HL-60 (cell line): ENCODE measurements around the gene RNF130.

Source experiments
- DNase-seq, 2 experiments: peaks; one replicate each; pipeline ENCODE4 v3.0.0-alpha.2; 2010 to 2020; ENCODE audit warnings: low read depth in 1 of 2, low spot score in 1 of 2
- H3K27ac ChIP-seq: fragments of 250-450 bp; sonication (Bioruptor Pico); replicated peaks from 2 replicates; pipeline ENCODE4 v1.5.1; 2020; ENCODE audit warnings: mild to moderate bottlenecking, moderate library complexity
- H3K27me3 ChIP-seq: fragments of 250-450 bp; sonication (Bioruptor Pico); 2 replicates; pipeline ENCODE4 v1.5.1; 2021; ENCODE audit warnings: mild to moderate bottlenecking, moderate library complexity; ENCODE audit not compliant: insufficient read depth, poor library complexity, severe bottlenecking
- H3K4me3 ChIP-seq: replicated peaks from 2 replicates; pipeline ENCODE4 v1.5.1; 2011; ENCODE audit warnings: mild to moderate bottlenecking, control low read depth, low read length; ENCODE audit not compliant: insufficient read depth
- CTCF ChIP-seq: IDR thresholded peaks from one replicate; pipeline ENCODE4 v1.5.1; 2011; ENCODE audit warnings: low read length, control low read depth, inconsistent platforms; ENCODE audit not compliant: insufficient read depth
- GABPA ChIP-seq: IDR thresholded peaks from 2 replicates; pipeline ENCODE4 v1.6.1; 2012; ENCODE audit warnings: low read depth
- POLR2AphosphoS5 ChIP-seq: IDR thresholded peaks from 2 replicates; pipeline ENCODE4 v1.6.1; 2012; ENCODE audit warnings: low read depth
- REST ChIP-seq: IDR thresholded peaks from 2 replicates; pipeline ENCODE4 v1.6.1; 2012; ENCODE audit warnings: low read depth; ENCODE audit not compliant: insufficient replicate concordance
- SPI1 ChIP-seq: IDR thresholded peaks from 2 replicates; pipeline ENCODE4 v1.6.1; 2012; ENCODE audit warnings: low read depth, mild to moderate bottlenecking, borderline replicate concordance

The RNF130 gene

GRCh38 chr5:179981636-179982035 is 89.9 kb downstream of the RNF130 start:
- Histone ChIP-seq H3K27me3 (no peaks in the 10 kb centered on the region), H3K4me3 (no peak overlapping the region), H3K27ac (no peak overlapping the region)
- no peak for DNase-seq
- no peak for TF ChIP-seq REST
- no peak for TF ChIP-seq SPI1
- TF ChIP-seq CTCF: no peak
- TF ChIP-seq POLR2AphosphoS5: no peak
- TF ChIP-seq GABPA: no peak

GRCh38 chr5:179980767-179981166 is 90.8 kb downstream of the RNF130 start:
- Histone ChIP-seq H3K4me3 (no peak overlapping the region), H3K27ac (no peak overlapping the region), H3K27me3 (no peaks in the 10 kb centered on the region)
- TF ChIP-seq GABPA (no peak), SPI1 (no peak), POLR2AphosphoS5 (no peak), REST (no peak), CTCF (no peak)
- no peak for DNase-seq

- no peaks in the 10 kb centered on the region for H3K27me3 ChIP-seq
- no peak overlapping the region for H3K4me3 ChIP-seq
- TF ChIP-seq CTCF (no peak), REST (no peak), GABPA (no peak), SPI1 (no peak), POLR2AphosphoS5 (no peak)
- no peak for DNase-seq
- H3K27ac ChIP-seq: no peak overlapping the region
Observed at GRCh38 chr5:179978792-179979191, 92.8 kb downstream of the RNF130 start.
